Measurements from ENCODE around the gene TCF3.
A peak's percentile ranks its signal among the peaks of the same experiment; 100 is the strongest.

The TCF3 gene

GRCh38 chr19:1654178-1654792 lies 1.9 kb upstream of the TCF3 start:
- DNase-seq (ENCODE audit: extremely low read depth, low read depth) = no peak
- TF ChIP-seq, protein P1, sequence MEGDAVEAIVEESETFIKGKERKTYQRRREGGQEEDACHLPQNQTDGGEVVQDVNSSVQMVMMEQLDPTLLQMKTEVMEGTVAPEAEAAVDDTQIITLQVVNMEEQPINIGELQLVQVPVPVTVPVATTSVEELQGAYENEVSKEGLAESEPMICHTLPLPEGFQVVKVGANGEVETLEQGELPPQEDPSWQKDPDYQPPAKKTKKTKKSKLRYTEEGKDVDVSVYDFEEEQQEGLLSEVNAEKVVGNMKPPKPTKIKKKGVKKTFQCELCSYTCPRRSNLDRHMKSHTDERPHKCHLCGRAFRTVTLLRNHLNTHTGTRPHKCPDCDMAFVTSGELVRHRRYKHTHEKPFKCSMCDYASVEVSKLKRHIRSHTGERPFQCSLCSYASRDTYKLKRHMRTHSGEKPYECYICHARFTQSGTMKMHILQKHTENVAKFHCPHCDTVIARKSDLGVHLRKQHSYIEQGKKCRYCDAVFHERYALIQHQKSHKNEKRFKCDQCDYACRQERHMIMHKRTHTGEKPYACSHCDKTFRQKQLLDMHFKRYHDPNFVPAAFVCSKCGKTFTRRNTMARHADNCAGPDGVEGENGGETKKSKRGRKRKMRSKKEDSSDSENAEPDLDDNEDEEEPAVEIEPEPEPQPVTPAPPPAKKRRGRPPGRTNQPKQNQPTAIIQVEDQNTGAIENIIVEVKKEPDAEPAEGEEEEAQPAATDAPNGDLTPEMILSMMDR (IDR thresholded peaks at IDR 0.05; ENCODE audit: low read depth, low read length) = no peak

GRCh38 chr19:1653300-1653628 lies 849 bp upstream of the TCF3 start:
- TF ChIP-seq, protein P1 (IDR thresholded peaks at IDR 0.05; ENCODE audit: low read depth, low read length) = no peak
- no peak for DNase-seq (ENCODE audit: extremely low read depth, low read depth)

DNA sequence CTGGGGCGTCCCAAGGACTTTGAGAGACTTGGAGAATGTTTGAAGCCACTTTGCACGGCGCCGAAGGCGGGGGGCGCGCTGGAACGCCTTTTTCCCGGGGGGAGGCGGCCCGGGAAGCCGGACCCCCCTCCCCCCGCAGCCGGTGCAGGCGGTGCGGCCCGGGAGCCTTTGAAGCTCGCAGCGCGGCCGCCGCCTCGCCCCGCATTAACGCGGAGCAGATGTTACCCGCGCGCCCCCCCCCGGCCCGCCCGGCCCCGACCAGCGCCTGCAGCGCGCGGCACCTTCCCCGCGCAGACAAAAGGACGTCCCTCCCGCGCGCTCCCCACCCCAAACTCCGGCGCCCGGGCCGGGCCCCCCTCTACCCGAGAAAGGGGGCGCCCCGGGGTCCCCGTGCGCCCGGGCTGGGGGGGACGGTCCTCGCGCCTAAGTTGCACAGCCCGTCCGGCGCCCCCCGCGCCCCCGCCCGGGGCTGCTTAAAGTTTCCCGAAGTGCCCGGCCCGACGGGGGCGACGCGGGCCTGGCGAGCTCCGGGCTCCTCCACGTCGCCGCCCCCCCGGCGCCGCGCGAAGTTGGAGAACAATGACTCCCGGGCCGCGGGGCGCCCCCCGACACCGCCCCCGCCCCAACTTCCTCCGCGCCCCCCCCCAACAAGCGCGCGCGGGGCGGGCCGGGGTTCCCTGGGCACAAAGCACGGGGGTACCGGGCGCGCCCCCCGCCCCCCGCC lies 685 bp downstream of the TCF3 start:
- no peak for DNase-seq (ENCODE audit: extremely low read depth, low read depth)
- TF ChIP-seq, protein P1 (IDR thresholded peaks at IDR 0.05; ENCODE audit: low read depth, low read length) = no peak

GRCh38 chr19:1650650-1651567 lies 1.5 kb downstream of the TCF3 start:
- TF ChIP-seq, protein P1 (IDR thresholded peaks at IDR 0.05; ENCODE audit: low read depth, low read length) = peak; percentile 2
- DNase-seq (ENCODE audit: extremely low read depth, low read depth) = no peak

DNA sequence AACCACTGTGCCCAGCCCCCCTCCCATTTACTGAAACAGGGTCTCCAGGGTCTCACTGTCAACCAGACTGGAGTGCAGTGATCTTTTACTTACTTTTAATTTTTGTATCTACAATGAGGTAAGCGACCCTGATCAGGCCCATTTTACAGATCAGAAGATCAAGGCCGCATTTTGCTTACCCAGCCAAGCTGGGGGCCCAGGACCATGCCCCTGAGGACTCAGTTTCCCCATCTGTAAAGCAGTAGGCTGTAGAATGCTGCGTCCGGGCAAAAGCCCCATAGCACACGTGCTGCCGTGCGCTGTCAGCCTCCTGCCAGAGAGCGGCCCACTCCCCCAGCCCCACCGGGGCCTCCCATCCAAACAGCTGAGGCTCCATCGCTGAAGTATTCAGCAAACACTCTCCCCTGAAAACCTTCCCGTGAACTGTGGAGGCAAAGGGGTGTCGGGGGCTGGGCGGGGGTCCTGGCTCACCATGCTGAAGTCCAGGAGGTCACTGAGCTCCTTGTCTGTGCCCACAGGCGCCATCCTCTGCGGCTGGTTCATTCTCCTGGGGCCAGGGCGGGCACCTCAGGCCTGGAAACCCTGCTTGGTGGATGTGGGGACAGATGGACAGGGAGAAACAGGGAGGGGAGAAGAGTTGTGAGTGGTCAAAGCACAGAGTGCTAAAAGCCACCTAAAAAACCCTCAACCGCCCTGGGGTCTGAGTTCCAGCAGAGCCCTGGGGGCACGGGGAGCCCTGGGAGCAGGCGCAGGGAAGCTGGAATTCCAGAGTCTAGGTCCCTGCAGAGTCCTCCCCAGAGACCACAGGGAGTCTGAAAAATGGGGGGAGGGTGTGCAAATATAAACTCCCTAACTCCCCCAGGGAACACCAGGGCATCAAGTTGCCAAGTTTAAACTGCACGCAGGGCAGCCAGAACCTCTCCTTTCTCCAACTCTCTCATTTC lies 2.4 kb downstream of the TCF3 start:
- TF ChIP-seq, protein P1 (IDR thresholded peaks at IDR 0.05; ENCODE audit: low read depth, low read length) = no peak

GRCh38 chr19:1648920-1649541 lies 3.4 kb downstream of the TCF3 start:
- TF ChIP-seq, protein P1 (IDR thresholded peaks at IDR 0.05; ENCODE audit: low read depth, low read length) = no peak
- no peak for DNase-seq (ENCODE audit: extremely low read depth, low read depth)

More for the DNA sequence above, 2.4 kb downstream of the TCF3 start:
- DNase-seq (ENCODE audit: extremely low read depth, low read depth) = no peak

Data from AG09319 (cell line).